ENCODE measurements around the gene UTP25.

DNA sequence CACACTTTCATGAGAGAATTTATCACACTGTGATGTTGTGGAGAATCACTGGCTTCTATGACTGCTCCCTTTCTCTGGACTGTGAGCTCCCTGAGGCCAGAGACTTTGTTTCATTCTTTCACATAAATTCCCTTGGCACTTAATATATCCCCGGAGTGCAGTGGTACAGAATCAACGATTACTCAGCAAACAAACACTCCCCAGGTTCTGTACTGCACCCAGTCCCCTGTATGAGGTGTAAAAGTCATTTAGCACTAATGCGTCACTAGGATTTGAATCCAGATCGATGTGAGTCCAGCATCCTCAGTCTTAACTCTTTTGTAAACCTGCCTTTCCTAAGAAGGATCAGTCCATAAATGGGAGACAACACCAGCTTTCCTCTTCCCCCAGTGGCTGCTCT, 6.8 kb upstream of the UTP25 start:
- TF ChIP-seq POLR2AphosphoS5 (IDR thresholded peaks at IDR 0.05; ENCODE audit: low read depth) (no peak), NANOG (IDR thresholded peaks at IDR 0.05; ENCODE audit: borderline replicate concordance) (no peak), EZH2 (IDR thresholded peaks at IDR 0.05; ENCODE audit: low read depth, unreplicated experiment) (no peak), STAT1 (IDR thresholded peaks at IDR 0.05; ENCODE audit: unreplicated experiment) (no peak)
- TF ChIP-seq, protein P1, sequence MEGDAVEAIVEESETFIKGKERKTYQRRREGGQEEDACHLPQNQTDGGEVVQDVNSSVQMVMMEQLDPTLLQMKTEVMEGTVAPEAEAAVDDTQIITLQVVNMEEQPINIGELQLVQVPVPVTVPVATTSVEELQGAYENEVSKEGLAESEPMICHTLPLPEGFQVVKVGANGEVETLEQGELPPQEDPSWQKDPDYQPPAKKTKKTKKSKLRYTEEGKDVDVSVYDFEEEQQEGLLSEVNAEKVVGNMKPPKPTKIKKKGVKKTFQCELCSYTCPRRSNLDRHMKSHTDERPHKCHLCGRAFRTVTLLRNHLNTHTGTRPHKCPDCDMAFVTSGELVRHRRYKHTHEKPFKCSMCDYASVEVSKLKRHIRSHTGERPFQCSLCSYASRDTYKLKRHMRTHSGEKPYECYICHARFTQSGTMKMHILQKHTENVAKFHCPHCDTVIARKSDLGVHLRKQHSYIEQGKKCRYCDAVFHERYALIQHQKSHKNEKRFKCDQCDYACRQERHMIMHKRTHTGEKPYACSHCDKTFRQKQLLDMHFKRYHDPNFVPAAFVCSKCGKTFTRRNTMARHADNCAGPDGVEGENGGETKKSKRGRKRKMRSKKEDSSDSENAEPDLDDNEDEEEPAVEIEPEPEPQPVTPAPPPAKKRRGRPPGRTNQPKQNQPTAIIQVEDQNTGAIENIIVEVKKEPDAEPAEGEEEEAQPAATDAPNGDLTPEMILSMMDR (conservative IDR thresholded peaks at IDR 0.05; ENCODE audit: low read depth in 2 of 2), result no peak
- TF ChIP-seq, protein P2, sequence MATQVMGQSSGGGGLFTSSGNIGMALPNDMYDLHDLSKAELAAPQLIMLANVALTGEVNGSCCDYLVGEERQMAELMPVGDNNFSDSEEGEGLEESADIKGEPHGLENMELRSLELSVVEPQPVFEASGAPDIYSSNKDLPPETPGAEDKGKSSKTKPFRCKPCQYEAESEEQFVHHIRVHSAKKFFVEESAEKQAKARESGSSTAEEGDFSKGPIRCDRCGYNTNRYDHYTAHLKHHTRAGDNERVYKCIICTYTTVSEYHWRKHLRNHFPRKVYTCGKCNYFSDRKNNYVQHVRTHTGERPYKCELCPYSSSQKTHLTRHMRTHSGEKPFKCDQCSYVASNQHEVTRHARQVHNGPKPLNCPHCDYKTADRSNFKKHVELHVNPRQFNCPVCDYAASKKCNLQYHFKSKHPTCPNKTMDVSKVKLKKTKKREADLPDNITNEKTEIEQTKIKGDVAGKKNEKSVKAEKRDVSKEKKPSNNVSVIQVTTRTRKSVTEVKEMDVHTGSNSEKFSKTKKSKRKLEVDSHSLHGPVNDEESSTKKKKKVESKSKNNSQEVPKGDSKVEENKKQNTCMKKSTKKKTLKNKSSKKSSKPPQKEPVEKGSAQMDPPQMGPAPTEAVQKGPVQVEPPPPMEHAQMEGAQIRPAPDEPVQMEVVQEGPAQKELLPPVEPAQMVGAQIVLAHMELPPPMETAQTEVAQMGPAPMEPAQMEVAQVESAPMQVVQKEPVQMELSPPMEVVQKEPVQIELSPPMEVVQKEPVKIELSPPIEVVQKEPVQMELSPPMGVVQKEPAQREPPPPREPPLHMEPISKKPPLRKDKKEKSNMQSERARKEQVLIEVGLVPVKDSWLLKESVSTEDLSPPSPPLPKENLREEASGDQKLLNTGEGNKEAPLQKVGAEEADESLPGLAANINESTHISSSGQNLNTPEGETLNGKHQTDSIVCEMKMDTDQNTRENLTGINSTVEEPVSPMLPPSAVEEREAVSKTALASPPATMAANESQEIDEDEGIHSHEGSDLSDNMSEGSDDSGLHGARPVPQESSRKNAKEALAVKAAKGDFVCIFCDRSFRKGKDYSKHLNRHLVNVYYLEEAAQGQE (IDR thresholded peaks at IDR 0.05; ENCODE audit: unreplicated experiment), result no peak
